Stimulated activated CD4-positive, alpha-beta T cell treated with anti-CD3 and anti-CD28 coated beads, Interleukin-15, amount 100 ng/mL, for 1 hour (primary cell): ENCODE results near the gene RFT1.

ENCODE experiments used
- DNase-seq, 2 donors: peaks; one replicate each; pipeline ENCODE4 v3.0.0-alpha.2; 2020; ENCODE audit warnings: low read depth in 1 of 2, low spot score in 1 of 2

RFT1 gene

GRCh38 chr3:53130179-53131061 lies at the start of gene RFT1:
TSS of gene RFT1 (minus strand) at chr3:53130435. CDS start at chr3:53130400, 35 bp downstream.
- DNase-seq = peak; percentile 93 to 95

- DNase-seq = no peak
Observed at GRCh38 chr3:53179580-53179979, 49.3 kb upstream of the RFT1 start.

GRCh38 chr3:53178246-53178645 lies 48.0 kb upstream of the RFT1 start:
- no peak for DNase-seq

GRCh38 chr3:53175613-53176540 lies 45.6 kb upstream of the RFT1 start:
- DNase-seq = no peak

GRCh38 chr3:53174346-53175250 lies 44.4 kb upstream of the RFT1 start:
- no peak for DNase-seq

- DNase-seq = no peak
Observed at GRCh38 chr3:53173107-53173506, 42.9 kb upstream of the RFT1 start.

- DNase-seq = no peak
Observed at GRCh38 chr3:53171827-53172505, 41.7 kb upstream of the RFT1 start.

- no peak for DNase-seq
Observed at GRCh38 chr3:53171064-53171418, 40.8 kb upstream of the RFT1 start.

- DNase-seq = no peak
Observed at GRCh38 chr3:53170325-53171063, 40.3 kb upstream of the RFT1 start.

GRCh38 chr3:53169832-53170324 lies 39.6 kb upstream of the RFT1 start:
- DNase-seq = no peak

- no peak for DNase-seq
Observed at GRCh38 chr3:53169045-53169831, 39.0 kb upstream of the RFT1 start.

GRCh38 chr3:53168175-53168923 lies 38.1 kb upstream of the RFT1 start:
- DNase-seq = no peak

GRCh38 chr3:53167418-53168174 lies 37.4 kb upstream of the RFT1 start:
- DNase-seq = no peak

GRCh38 chr3:53166781-53167291 lies 36.6 kb upstream of the RFT1 start:
- DNase-seq = no peak

- no peak for DNase-seq
Observed at GRCh38 chr3:53166206-53166605, 36.0 kb upstream of the RFT1 start.

GRCh38 chr3:53164911-53165310 lies 34.7 kb upstream of the RFT1 start:
- DNase-seq = no peak
